ENCODE results near the gene POLE.

POLE gene

GRCh38 chr12:132620113-132620898 is 66.8 kb downstream of the POLE start:
- Histone ChIP-seq H3K4me3 (ENCODE audit: low read depth, low read length) (no peak overlapping the region), H3K36me3 (ENCODE audit: control insufficient read depth in 2 of 2, insufficient read depth in 1 of 2, low read length in 2 of 2) (peaks cover 0 to 28% of the 10 kb centered on the region in 2 experiments; a peak in 1 of 3 replicates), H3K27ac (ENCODE audit: extremely low read depth, low read depth, low read length) (no peak overlapping the region), H3K4me1 (ENCODE audit: control insufficient read depth, insufficient read depth, low read length) (no peaks in the 10 kb centered on the region), H3K9me3 (ENCODE audit: control insufficient read depth, insufficient read depth, low read depth, low read length) (no peaks in the 10 kb centered on the region)
- ChIA-PET CTCF (interaction anchor here (1.1 kb wide), 1 partner anchor 10 kb away, joined by 3 read pairs; no protein-coding TSS in a partner anchor), POLR2A (interaction anchor here (0.6 to 1.4 kb wide), 3 partner anchors 12 to 41 kb away, joined by 4 to 8 read pairs (median 5); no protein-coding TSS in a partner anchor)
- TF ChIP-seq ZNF610 (tag by site-specific recombination; IDR thresholded peaks at IDR 0.05; ENCODE audit: borderline replicate concordance) (no peak), KLF16 (tag by site-specific recombination; IDR thresholded peaks at IDR 0.05) (no peak), ZNF202 (tag by site-specific recombination; IDR thresholded peaks at IDR 0.05; ENCODE audit: borderline replicate concordance) (no peak), PATZ1 (tag by site-specific recombination; IDR thresholded peaks at IDR 0.05) (peak; percentile 1; the same call in 1 of the 2 replicates), ZBTB44 (tag by site-specific recombination; IDR thresholded peaks at IDR 0.05) (peak; percentile 43; the same call in 1 of the 2 replicates), ZNF433 (tag by site-specific recombination; IDR thresholded peaks at IDR 0.05; ENCODE audit: low read depth) (no peak), ZNF639 (tag by site-specific recombination; IDR thresholded peaks at IDR 0.05) (no peak), ZNF354C (tag by site-specific recombination; IDR thresholded peaks at IDR 0.05; ENCODE audit: borderline replicate concordance, low read depth) (no peak)

GRCh38 chr12:132619386-132620112 is 67.6 kb downstream of the POLE start:
- TF ChIP-seq SP2 (tag by site-specific recombination; IDR thresholded peaks at IDR 0.05): 0 out of 2 replicates have a peak, but pooled peaks have one; percentile 10
- peak; percentile 51; the same call in 1 of the 2 replicates for TF ChIP-seq ZBTB6 (tag by site-specific recombination; IDR thresholded peaks at IDR 0.05)
- TF ChIP-seq ZNF521 (tag by site-specific recombination; IDR thresholded peaks at IDR 0.05): no peak
- TF ChIP-seq ZFHX2 (tag by site-specific recombination; conservative IDR thresholded peaks at IDR 0.05): peak; percentile 59
- 0 out of 2 replicates have a peak, but pooled peaks have one; percentile 11 for TF ChIP-seq ZNF837 (tag by site-specific recombination; IDR thresholded peaks at IDR 0.05)
- TF ChIP-seq GLIS1 (tag by site-specific recombination; IDR thresholded peaks at IDR 0.05): 0 out of 2 replicates have a peak, but pooled peaks have one; percentile 6
- 0 out of 2 replicates have a peak, but pooled peaks have one; percentile 14 for TF ChIP-seq PATZ1 (tag by site-specific recombination; IDR thresholded peaks at IDR 0.05)
- no peak for TF ChIP-seq GLIS2 (tag by site-specific recombination; IDR thresholded peaks at IDR 0.05)
- TF ChIP-seq KLF8 (tag by site-specific recombination; IDR thresholded peaks at IDR 0.05): peak; percentile 53; the same call in 1 of the 2 replicates
- H3K4me1 ChIP-seq (ENCODE audit: control insufficient read depth, insufficient read depth, low read length): no peaks in the 10 kb centered on the region
- ChIA-PET POLR2A (interaction anchor here (0.6 to 1.4 kb wide), 2 partner anchors 11 to 40 kb away, joined by 4 to 5 read pairs; no protein-coding TSS in a partner anchor), CTCF (interaction anchor here (1.1 to 1.2 kb wide), 2 partner anchors 10 to 19 kb away, joined by 3 read pairs; no protein-coding TSS in a partner anchor)
- peaks cover 0 to 21% of the 10 kb centered on the region in 2 experiments; a peak in 1 of 3 replicates for H3K36me3 ChIP-seq (ENCODE audit: control insufficient read depth in 2 of 2, insufficient read depth in 1 of 2, low read length in 2 of 2)
- no peaks in the 10 kb centered on the region for H3K9me3 ChIP-seq (ENCODE audit: control insufficient read depth, insufficient read depth, low read depth, low read length)
- H3K27ac ChIP-seq (ENCODE audit: extremely low read depth, low read depth, low read length): no peak overlapping the region
- no peak overlapping the region for H3K4me3 ChIP-seq (ENCODE audit: low read depth, low read length)

All from HEK293 (cell line).